Activated CD4-positive, alpha-beta T cell treated with anti-CD3 and anti-CD28 coated beads, Interleukin-2, Interleukin-4, amounts not matched to agents 100 ng/mL and 50 ng/mL, durations not matched to agents 16 hours and 8 hours (primary cell): ENCODE measurements around the gene ACAP2.
"Not testable (repeated sequence)": the region's sequence is repeated elsewhere in the genome, so short reads cannot be mapped to it uniquely, and the experiment has no call there.

Source experiments
- DNase-seq: peaks from one replicate; pipeline ENCODE4 v3.0.0-alpha.2; 2020; ENCODE audit warnings: low spot score

Gene ACAP2

GRCh38 chr3:195388380-195388779 lies 54.4 kb downstream of the ACAP2 start:
- no peak for DNase-seq

- DNase-seq = no peak
These were observed 56.1 kb downstream of the ACAP2 start for GRCh38 chr3:195386739-195387138.

GRCh38 chr3:195385526-195385925 lies 57.3 kb downstream of the ACAP2 start:
- no peak for DNase-seq

- DNase-seq = no peak
These were observed 57.9 kb downstream of the ACAP2 start for GRCh38 chr3:195384952-195385351.

- DNase-seq = no peak
These were observed 70.6 kb downstream of the ACAP2 start for GRCh38 chr3:195372220-195372619.

GRCh38 chr3:195366200-195366925 lies 76.5 kb downstream of the ACAP2 start:
- DNase-seq = no peak

- no peak for DNase-seq
These were observed 77.4 kb downstream of the ACAP2 start for GRCh38 chr3:195365371-195365770.

- DNase-seq = not testable (repeated sequence)
These were observed 85.0 kb downstream of the ACAP2 start for GRCh38 chr3:195357797-195358196.

- DNase-seq = no peak
These were observed 86.4 kb downstream of the ACAP2 start for GRCh38 chr3:195356151-195357086.

GRCh38 chr3:195354009-195354408 lies 88.8 kb downstream of the ACAP2 start:
- not testable (repeated sequence) for DNase-seq

GRCh38 chr3:195352895-195353488 lies 89.8 kb downstream of the ACAP2 start:
- no peak for DNase-seq

GRCh38 chr3:195348426-195349115 lies 94.2 kb downstream of the ACAP2 start:
- no peak for DNase-seq

GRCh38 chr3:195337747-195338146 lies 105.1 kb downstream of the ACAP2 start:
- no peak for DNase-seq

GRCh38 chr3:195334967-195335366 lies 107.9 kb downstream of the ACAP2 start:
- no peak for DNase-seq

- no peak for DNase-seq
These were observed 123.8 kb downstream of the ACAP2 start for GRCh38 chr3:195319060-195319459.

GRCh38 chr3:195312714-195313113 lies 130.1 kb downstream of the ACAP2 start:
- DNase-seq = no peak

- DNase-seq = no peak
These were observed 135.1 kb downstream of the ACAP2 start for GRCh38 chr3:195307711-195308110.

- no peak for DNase-seq
These were observed 136.5 kb downstream of the ACAP2 start for GRCh38 chr3:195306369-195306768.

GRCh38 chr3:195302431-195302830 lies 140.4 kb downstream of the ACAP2 start:
- no peak for DNase-seq

- DNase-seq = no peak
These were observed 145.4 kb downstream of the ACAP2 start for GRCh38 chr3:195297446-195297845.

GRCh38 chr3:195296662-195297061 lies 146.2 kb downstream of the ACAP2 start:
- no peak for DNase-seq

- DNase-seq = no peak
These were observed 151.7 kb downstream of the ACAP2 start for GRCh38 chr3:195291121-195291520.
